Testis (tissue), 3 donors: ENCODE results near the gene PLOD2. TPM values are rescaled to one million over a fixed set of nuclear protein-coding genes. Genes with fewer than 3 reads are reported as not detected.

Source experiments
- DNase-seq: peaks from one replicate; pipeline ENCODE4 v3.0.0-alpha.2; 2019
- H3K27ac ChIP-seq, 2 donors: fragments of 200-600 bp; sonication (generic); one replicate each; pipeline ENCODE4 v1.5.1; 2019
- H3K27me3 ChIP-seq: fragments of 200-600 bp; sonication (generic); one replicate; pipeline ENCODE4 v1.5.1; 2019
- H3K36me3 ChIP-seq: fragments of 200-600 bp; sonication (generic); one replicate; pipeline ENCODE4 v1.5.1; 2017; ENCODE audit warnings: low read depth; ENCODE audit errors: missing control alignments
- H3K4me1 ChIP-seq: fragments of 200-600 bp; sonication (generic); one replicate; pipeline ENCODE4 v1.5.1; 2019
- H3K4me3 ChIP-seq, 2 donors: fragments of 200-600 bp; sonication (generic); one replicate each; pipeline ENCODE4 v1.5.1; 2017 to 2019
- H3K9me3 ChIP-seq: fragments of 200-600 bp; sonication (generic); one replicate; pipeline ENCODE4 v1.5.1; 2017
- CTCF ChIP-seq, 3 experiments: fragments of 450-650 bp in 2 of 3; fragments of 200-600 bp in 1 of 3; sonication (generic) in 1 of 3; IDR thresholded peaks; one replicate each; pipeline ENCODE4 v1.5.1; 2016 to 2019; ENCODE audit warnings: antibody characterized with exemption in 3 of 3, mild to moderate bottlenecking in 2 of 3, moderate library complexity in 1 of 3
- POLR2A ChIP-seq: fragments of 450-650 bp; IDR thresholded peaks from one replicate; pipeline ENCODE4 v1.6.1; 2017; ENCODE audit warnings: antibody characterized with exemption, mild to moderate bottlenecking, moderate library complexity
- WGBS, 2 donors: methylation state at CpG; one replicate each; pipeline ENCODE4 v1.1.5; 2018; 5-methylcytosine and 5-hydroxymethylcytosine counted together
- intact Hi-C: fragments of 100-400 bp; cut with DNase I; formaldehyde crosslinking; loops from one replicate; pipeline ENCODE4 v1.15.1; 2023; ENCODE audit warnings: low total_unique reads
- polyA plus RNA-seq: library from polyadenylated mRNA; stranded (reverse); fragments of 350-450 nt; fragmentation: Illumina TruSeq; extraction: RNeasy Lipid Tissue Mini Kit (QIAGEN cat#74804); gene quantifications from one replicate; pipeline ENCODE4 v1.2.3, GENCODE V29; 2014; ENCODE audit warnings: low read depth, low replicate concordance; ENCODE audit not compliant: insufficient read depth
- total RNA-seq, 2 donors: library from RNA; depleted of rRNA; stranded (reverse); fragments of >200 nt; gene quantifications; one replicate each; pipeline ENCODE4 v1.2.3, GENCODE V29; 2016

The PLOD2 gene
- total and polyA plus RNA-seq, 3 donors from 2014 or later, result 9.9 to 20.9 (median 13.4) TPM

DNA sequence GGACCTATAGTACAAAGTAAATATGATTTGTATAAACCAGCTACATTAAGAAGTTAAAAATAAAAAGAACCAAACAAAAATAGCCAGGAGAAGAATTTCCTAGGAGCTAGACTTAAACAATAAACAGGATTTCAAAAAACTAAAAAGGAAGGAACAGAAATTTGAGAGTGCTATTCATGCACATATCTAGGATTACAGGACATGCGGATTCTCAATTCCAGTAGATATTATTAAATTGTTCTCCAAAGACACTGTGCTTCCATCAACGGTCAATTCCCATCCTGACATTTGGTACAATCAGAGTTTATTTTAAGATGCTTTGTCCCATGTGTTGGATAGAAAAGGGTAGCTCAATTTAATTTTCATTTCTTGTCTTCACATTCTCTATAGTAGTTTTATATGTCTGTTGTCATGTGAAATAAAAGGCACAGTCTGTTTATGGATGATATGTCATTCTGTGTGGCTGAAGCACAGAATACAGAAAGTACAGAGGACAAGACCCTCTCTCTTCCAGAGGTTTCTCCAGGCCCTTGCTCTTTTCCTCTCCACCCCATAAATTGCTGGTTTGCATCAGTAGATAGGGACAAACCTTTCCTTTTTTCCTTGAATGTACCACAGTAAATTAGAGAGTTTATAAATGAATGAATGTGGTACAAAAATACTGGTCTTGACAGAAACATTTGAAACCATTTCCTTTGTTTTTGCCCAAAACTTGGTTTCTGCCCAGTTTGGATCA, 3.5 kb downstream of the PLOD2 start:
- TF ChIP-seq POLR2A, result no peak
- no peak for TF ChIP-seq CTCF (IDR thresholded peaks at IDR 0.05)

GRCh38 chr3:146156666-146157314, 4.2 kb downstream of the PLOD2 start:
- H3K36me3 ChIP-seq, result no peaks in the 10 kb centered on the region
- no peaks in the 10 kb centered on the region for H3K27me3 ChIP-seq
- no peak for DNase-seq
- 47 to 60% methylated on average over 3 of the region's 3 CpGs for WGBS, 2 donors
- H3K27ac ChIP-seq, result peak overlapping the region in 1 of 2 donors; percentile 69
- no peak overlapping the region for H3K4me3 ChIP-seq
- intact Hi-C loops, result no loop called here
- no peaks in the 10 kb centered on the region for H3K9me3 ChIP-seq
- no peaks in the 10 kb centered on the region for H3K4me1 ChIP-seq
- TF ChIP-seq POLR2A (no peak), CTCF (IDR thresholded peaks at IDR 0.05) (no peak)

More for the DNA sequence above, 3.5 kb downstream of the PLOD2 start:
- Histone ChIP-seq H3K9me3 (no peaks in the 10 kb centered on the region), H3K4me1 (no peaks in the 10 kb centered on the region), H3K4me3 (no peak overlapping the region), H3K27ac (peak overlapping the region in 1 of 2 donors; percentile 69), H3K27me3 (no peaks in the 10 kb centered on the region), H3K36me3 (no peaks in the 10 kb centered on the region)
- no peak for DNase-seq
- intact Hi-C loops, result no loop called here
- WGBS, 2 donors, result 75 to 77% methylated on average over 2 of the region's 2 CpGs

DNA sequence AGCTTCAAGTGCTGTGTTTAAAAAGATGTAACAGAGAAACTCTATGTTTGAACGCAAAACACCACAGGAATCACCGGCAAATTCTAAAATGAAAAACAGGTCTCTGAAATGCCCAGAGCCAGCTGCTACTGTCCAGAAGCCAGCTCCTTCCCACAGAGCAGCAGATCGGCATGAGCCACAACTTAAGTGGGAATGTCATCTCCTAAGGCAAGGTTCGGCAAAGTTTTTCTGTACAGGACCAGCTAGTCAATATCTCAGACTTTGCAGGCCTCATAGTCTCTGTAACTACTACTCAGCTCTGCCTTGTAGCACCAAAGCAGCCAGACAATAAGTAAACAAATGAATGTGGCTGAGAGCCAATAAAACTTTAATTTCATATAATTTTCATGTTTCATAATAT, 4.9 kb downstream of the PLOD2 start:
- no peak for DNase-seq
- TF ChIP-seq POLR2A, result no peak
- no peak for TF ChIP-seq CTCF (IDR thresholded peaks at IDR 0.05)
- Histone ChIP-seq H3K36me3 (no peaks in the 10 kb centered on the region), H3K27me3 (no peaks in the 10 kb centered on the region), H3K4me1 (no peaks in the 10 kb centered on the region), H3K27ac (peak overlapping the region in 1 of 2 donors; percentile 69), H3K4me3 (no peak overlapping the region), H3K9me3 (no peaks in the 10 kb centered on the region)
- intact Hi-C loops, result no loop called here
- 55 to 69% methylated on average over 4 of the region's 4 CpGs for WGBS, 2 donors

DNA sequence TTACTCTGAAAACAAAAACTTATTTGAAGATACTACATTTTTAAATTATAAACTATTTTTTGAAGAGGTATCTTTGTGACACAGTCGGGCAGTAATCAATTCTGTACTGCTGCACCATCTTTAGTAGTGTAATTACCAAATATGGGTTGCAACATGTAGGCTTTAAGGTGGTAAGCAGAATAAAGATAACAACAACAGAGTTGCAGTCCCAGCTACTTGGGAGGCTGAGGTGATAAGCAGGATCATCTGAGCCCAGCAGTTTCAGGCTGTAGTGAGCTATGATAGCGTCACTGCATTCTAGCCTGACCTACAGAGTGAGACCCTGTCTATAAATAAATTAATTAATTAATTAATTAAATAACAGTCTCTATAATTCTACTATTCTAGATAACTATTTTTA, 6.0 kb downstream of the PLOD2 start:
- intact Hi-C loops, result no loop called here
- DNase-seq, result no peak
- no peaks in the 10 kb centered on the region for H3K36me3 ChIP-seq
- 43 to 53% methylated on average over 2 of the region's 2 CpGs for WGBS, 2 donors
- H3K9me3 ChIP-seq, result no peaks in the 10 kb centered on the region
- H3K4me1 ChIP-seq, result no peaks in the 10 kb centered on the region
- no peak overlapping the region for H3K27ac ChIP-seq
- H3K27me3 ChIP-seq, result no peaks in the 10 kb centered on the region
- TF ChIP-seq POLR2A (no peak), CTCF (IDR thresholded peaks at IDR 0.05) (no peak)
- H3K4me3 ChIP-seq, result no peak overlapping the region
